Mesothelial cell of epicardium (in vitro differentiated cells): ENCODE results near the gene RPA1. TPM values are rescaled to one million over a fixed set of nuclear protein-coding genes. Genes with fewer than 3 reads are reported as not detected.

Experiments
- DNase-seq, 2 experiments: peaks; one replicate each; pipeline ENCODE4 v3.0.0; 2021; ENCODE audit warnings: low spot score in 2 of 2; ENCODE audit not compliant: unreplicated experiment in 2 of 2
- H3K27ac Mint-ChIP-seq: 2 replicates; pipeline ENCODE4 v1.8.0; 2021; ENCODE audit warnings: mixed read lengths
- H3K27me3 Mint-ChIP-seq: 2 replicates; pipeline ENCODE4 v1.8.0; 2021; ENCODE audit warnings: low read depth, mixed read lengths
- H3K36me3 Mint-ChIP-seq: 2 replicates; pipeline ENCODE4 v1.8.0; 2021; ENCODE audit warnings: mixed read lengths
- H3K4me1 Mint-ChIP-seq: 2 replicates; pipeline ENCODE4 v1.8.0; 2021; ENCODE audit warnings: mixed read lengths
- H3K4me3 Mint-ChIP-seq: 2 replicates; pipeline ENCODE4 v1.8.0; 2021; ENCODE audit warnings: mild to moderate bottlenecking, moderate library complexity, mixed read lengths
- H3K9me3 Mint-ChIP-seq: 2 replicates; pipeline ENCODE4 v1.8.0; 2021; ENCODE audit warnings: mixed read lengths
- total RNA-seq: library from RNA; stranded (reverse); gene quantifications from 3 replicates; pipeline ENCODE4 v1.2.1, GENCODE V29; 2021
- TF ChIP-seq, protein P1 (sequence below): fragments of 200-600 bp; sonication (generic); IDR thresholded peaks from one replicate; pipeline ENCODE4 v1.5.0; 2021; ENCODE audit warnings: antibody characterized with exemption; ENCODE audit not compliant: unreplicated experiment

Gene RPA1
- total RNA-seq, 1 donor from 2014 or later = 94.2 TPM

DNA sequence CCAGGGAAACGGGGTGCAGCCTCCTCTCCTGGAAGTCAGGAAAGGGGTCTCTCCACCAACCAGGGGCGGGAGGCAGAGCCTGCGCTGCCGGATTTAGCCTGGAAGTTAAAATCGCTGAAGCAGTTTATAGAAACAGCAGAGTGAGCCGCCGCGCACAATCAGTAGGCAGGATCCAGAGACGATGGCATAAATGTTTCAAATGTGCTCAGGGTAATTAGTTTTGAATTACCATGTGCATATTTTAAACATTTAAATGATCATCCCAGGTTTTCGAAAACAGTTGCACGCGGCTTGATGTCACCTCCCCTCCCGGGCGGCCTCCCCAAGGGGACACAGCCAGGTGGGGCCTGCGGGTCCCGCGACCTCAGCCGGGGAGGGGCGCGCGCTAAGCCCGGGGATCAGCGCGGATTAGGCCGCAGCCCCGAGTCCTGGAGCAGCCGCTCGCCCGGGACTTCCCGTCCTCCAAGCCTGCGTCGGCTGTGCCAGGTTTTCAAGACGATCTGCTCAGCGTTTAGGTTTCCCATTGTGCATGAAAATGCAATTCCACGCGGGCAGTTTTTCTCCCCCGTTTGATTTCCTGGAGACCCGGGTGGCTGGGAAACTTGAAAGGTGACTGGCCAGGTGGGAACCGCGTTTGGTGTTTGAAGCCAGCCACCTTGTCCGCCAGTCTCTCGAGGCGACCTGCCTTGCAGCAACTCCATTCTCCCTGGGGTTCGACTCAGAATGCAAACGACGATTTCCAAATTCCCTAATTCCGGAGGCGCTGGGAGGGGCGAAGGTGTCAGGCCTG, 78.3 kb downstream of the RPA1 start:
- Mint-ChIP-seq H3K9me3 (no peaks in the 10 kb centered on the region), H3K36me3 (no peaks in the 10 kb centered on the region), H3K4me3 (peak overlapping the region; percentile 64), H3K27me3 (peaks cover 83% of the 10 kb centered on the region), H3K4me1 (peaks cover 30% of the 10 kb centered on the region), H3K27ac (no peak overlapping the region)
- no peak for DNase-seq
- TF ChIP-seq, protein P1, sequence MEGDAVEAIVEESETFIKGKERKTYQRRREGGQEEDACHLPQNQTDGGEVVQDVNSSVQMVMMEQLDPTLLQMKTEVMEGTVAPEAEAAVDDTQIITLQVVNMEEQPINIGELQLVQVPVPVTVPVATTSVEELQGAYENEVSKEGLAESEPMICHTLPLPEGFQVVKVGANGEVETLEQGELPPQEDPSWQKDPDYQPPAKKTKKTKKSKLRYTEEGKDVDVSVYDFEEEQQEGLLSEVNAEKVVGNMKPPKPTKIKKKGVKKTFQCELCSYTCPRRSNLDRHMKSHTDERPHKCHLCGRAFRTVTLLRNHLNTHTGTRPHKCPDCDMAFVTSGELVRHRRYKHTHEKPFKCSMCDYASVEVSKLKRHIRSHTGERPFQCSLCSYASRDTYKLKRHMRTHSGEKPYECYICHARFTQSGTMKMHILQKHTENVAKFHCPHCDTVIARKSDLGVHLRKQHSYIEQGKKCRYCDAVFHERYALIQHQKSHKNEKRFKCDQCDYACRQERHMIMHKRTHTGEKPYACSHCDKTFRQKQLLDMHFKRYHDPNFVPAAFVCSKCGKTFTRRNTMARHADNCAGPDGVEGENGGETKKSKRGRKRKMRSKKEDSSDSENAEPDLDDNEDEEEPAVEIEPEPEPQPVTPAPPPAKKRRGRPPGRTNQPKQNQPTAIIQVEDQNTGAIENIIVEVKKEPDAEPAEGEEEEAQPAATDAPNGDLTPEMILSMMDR = no peak

- H3K4me3 Mint-ChIP-seq = peak overlapping the region; percentile 64
These were observed 79.0 kb downstream of the RPA1 start for GRCh38 chr17:1908699-1909309.

DNA sequence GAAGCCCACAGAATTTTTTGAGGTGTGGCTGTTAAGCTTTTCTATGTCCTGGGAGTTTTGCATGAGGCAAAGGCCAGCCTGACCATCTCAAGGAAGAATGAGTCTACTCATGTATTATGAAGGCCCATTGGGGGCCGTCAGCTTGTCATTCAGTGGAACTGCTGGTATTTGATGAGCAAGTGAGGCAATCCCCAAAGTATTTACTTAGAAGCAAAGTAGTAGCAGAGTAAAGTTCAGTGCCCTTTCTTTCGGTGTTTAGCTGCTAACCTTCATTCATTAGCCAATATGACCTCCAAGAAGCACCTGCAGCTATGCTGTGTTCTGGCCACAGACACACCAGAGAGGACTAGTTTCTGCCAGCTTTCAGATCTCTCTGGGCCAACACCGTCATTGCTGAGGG, 80.2 kb downstream of the RPA1 start:
- H3K9me3 Mint-ChIP-seq = no peaks in the 10 kb centered on the region
- H3K36me3 Mint-ChIP-seq = no peaks in the 10 kb centered on the region
- H3K27me3 Mint-ChIP-seq = peaks cover 80% of the 10 kb centered on the region
- no peak overlapping the region for H3K27ac Mint-ChIP-seq
- TF ChIP-seq, protein P1 = no peak
- DNase-seq = no peak
- H3K4me1 Mint-ChIP-seq = peaks cover 26% of the 10 kb centered on the region
- H3K4me3 Mint-ChIP-seq = no peak overlapping the region

More at GRCh38 chr17:1908699-1909309, 79.0 kb downstream of the RPA1 start:
- TF ChIP-seq, protein P1 = peak; percentile 53
- Mint-ChIP-seq H3K27ac (no peak overlapping the region), H3K27me3 (peaks cover 84% of the 10 kb centered on the region), H3K4me1 (peaks cover 30% of the 10 kb centered on the region), H3K36me3 (no peaks in the 10 kb centered on the region), H3K9me3 (no peaks in the 10 kb centered on the region)
- peak in 1 of 2 experiments; percentile 65 for DNase-seq

DNA sequence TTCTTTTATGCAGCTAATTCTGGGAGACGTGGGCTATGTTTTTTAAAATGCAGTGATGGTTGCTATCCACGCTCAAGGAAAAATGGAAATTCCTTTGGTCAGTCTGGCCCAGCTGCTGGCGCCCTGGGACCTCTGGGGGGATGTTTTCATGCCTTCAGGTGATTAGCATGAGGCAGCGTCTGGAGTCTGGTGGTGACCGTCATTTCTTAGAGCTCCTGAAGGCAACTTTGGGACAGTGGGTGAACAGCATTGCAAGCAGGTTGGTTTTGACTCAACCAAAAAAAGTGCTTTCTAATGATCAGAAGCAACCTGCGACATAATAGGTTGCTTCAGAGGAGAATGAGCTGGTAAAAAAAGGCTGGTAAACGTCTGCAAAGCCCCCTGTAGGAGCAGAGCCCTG, 82.3 kb downstream of the RPA1 start:
- DNase-seq = no peak
- TF ChIP-seq, protein P1 = no peak
- no peaks in the 10 kb centered on the region for H3K36me3 Mint-ChIP-seq
- no peak overlapping the region for H3K27ac Mint-ChIP-seq
- peaks cover 76% of the 10 kb centered on the region for H3K27me3 Mint-ChIP-seq
- peaks cover 8% of the 10 kb centered on the region for H3K4me1 Mint-ChIP-seq
- H3K9me3 Mint-ChIP-seq = no peaks in the 10 kb centered on the region
- H3K4me3 Mint-ChIP-seq = no peak overlapping the region

DNA sequence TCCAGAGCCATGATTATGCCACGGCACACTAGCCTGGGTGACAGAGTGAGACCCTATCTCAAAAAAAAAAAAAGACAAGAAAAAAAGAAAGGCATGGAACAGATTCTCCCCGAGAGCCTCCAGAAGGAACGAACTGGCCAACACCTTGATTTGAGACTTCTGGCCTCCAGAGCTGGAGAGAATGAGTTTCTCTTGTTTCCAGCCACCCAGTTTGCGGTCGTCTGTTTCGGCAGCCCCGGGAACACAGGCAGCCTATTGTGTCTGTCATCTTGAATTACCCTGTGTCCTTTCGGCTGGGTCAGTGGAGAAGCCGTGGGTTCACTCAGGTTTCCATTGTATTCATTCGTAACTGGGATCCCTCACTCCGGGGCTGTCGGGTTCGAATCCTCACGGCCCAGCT, 83.9 kb downstream of the RPA1 start:
- no peak overlapping the region for H3K4me3 Mint-ChIP-seq
- TF ChIP-seq, protein P1 = no peak

More for the DNA sequence above, 83.9 kb downstream of the RPA1 start:
- peaks cover 63% of the 10 kb centered on the region for H3K27me3 Mint-ChIP-seq
- no peak for DNase-seq
- peaks cover 5% of the 10 kb centered on the region for H3K4me1 Mint-ChIP-seq
- no peak overlapping the region for H3K27ac Mint-ChIP-seq
- H3K9me3 Mint-ChIP-seq = no peaks in the 10 kb centered on the region
- H3K36me3 Mint-ChIP-seq = no peaks in the 10 kb centered on the region
